GM12875 (cell line): ENCODE data around the gene VPS41.

ENCODE experiments used
- H3K4me3 ChIP-seq: one replicate; pipeline ENCODE4 v1.5.1; 2011; ENCODE audit warnings: low read depth, low read length, control low read depth
- TF ChIP-seq, protein P1 (sequence below): IDR thresholded peaks from 2 replicates; pipeline ENCODE4 v1.5.1; 2011; ENCODE audit warnings: low read depth, mild to moderate bottlenecking, control low read depth, inconsistent platforms, low read length, moderate library complexity, borderline replicate concordance; ENCODE audit not compliant: insufficient read depth

VPS41 gene

DNA sequence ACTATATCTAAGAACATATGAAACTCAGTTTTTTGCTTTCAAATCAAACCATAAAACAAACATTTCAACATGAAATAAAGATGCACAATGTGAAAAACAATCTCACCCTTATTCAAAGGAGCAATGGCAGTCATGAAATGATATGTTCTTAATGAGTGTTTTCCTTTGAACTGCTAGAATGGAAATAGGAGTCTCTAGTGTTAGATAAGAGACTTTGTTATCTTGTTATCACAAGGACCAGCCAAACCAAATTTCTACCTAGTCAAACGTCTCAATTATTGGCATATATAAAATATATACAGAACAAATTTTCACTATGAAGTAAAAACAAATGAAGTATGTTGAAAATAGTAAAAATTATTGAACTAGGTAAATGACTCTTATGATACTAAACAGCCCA is 1.2 kb downstream of the VPS41 start:
- no peak overlapping the region for H3K4me3 ChIP-seq
- TF ChIP-seq, protein P1, sequence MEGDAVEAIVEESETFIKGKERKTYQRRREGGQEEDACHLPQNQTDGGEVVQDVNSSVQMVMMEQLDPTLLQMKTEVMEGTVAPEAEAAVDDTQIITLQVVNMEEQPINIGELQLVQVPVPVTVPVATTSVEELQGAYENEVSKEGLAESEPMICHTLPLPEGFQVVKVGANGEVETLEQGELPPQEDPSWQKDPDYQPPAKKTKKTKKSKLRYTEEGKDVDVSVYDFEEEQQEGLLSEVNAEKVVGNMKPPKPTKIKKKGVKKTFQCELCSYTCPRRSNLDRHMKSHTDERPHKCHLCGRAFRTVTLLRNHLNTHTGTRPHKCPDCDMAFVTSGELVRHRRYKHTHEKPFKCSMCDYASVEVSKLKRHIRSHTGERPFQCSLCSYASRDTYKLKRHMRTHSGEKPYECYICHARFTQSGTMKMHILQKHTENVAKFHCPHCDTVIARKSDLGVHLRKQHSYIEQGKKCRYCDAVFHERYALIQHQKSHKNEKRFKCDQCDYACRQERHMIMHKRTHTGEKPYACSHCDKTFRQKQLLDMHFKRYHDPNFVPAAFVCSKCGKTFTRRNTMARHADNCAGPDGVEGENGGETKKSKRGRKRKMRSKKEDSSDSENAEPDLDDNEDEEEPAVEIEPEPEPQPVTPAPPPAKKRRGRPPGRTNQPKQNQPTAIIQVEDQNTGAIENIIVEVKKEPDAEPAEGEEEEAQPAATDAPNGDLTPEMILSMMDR, result no peak

DNA sequence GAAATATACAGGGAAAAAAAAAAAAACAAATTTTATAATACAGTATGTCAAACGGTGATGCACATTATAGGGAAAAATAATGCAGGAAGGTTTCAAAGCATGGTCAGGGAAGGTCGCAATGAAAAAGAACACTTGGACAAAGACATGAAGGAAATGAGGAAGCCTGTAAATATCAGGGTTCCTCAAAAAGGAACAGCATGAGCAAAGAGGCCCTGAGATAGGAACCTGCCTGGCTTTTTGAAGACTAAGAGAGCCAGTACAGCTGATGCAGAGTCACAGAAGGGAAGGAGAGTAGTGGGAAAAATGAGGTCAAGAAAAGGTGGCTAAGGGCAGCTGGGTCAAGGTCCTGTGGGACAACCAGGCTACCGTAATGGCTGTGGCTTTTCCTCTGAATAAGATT is 1.9 kb downstream of the VPS41 start:
- TF ChIP-seq, protein P1, result no peak

GRCh38 chr7:38905056-38905759 is 3.8 kb downstream of the VPS41 start:
- TF ChIP-seq, protein P1, result no peak
- no peak overlapping the region for H3K4me3 ChIP-seq

More for the DNA sequence above, 1.9 kb downstream of the VPS41 start:
- no peak overlapping the region for H3K4me3 ChIP-seq

- TF ChIP-seq, protein P1, result no peak
- H3K4me3 ChIP-seq, result no peak overlapping the region
Observed at GRCh38 chr7:38903057-38903456, 5.9 kb downstream of the VPS41 start.

DNA sequence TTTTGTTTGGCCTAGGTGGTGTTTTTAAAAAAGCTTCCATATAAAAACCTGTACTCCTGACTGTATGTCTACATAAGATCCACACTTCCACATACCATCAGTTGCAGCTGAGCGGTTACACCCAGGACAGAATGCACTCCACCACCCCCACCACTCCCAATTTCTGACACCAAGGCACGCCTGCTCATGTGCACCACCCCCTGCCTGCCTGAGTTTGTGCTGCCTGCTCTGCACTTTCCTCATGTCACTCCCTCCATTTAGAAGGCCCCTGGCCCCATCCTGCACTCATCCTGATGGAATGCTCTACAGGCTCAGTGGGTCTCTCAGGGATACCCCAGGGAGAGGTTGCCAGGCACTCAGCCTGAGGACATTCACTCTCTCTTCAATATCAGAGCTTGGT is 6.5 kb downstream of the VPS41 start:
- no peak overlapping the region for H3K4me3 ChIP-seq
- TF ChIP-seq, protein P1, result no peak

- TF ChIP-seq, protein P1, result no peak
Observed at GRCh38 chr7:38893061-38893460, 15.9 kb downstream of the VPS41 start.

DNA sequence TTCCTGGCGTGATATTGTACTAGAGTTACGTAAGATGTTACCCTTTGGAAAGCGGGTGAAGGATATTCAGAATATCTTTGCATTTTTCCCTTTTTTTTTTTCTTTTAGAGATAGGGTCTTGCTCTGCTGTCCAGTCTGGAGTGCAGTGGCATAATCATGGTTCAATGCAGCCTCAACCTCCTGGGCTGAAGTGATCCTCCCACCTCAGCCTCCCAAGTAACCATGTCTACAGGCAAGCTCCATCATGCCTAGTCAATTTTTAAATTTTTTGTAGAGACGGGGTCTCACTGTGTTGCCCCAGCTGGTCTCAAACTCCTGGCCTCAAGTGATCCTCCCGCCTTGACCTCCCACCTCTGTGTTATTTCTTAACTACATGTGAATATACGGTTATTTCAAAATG is 18.4 kb downstream of the VPS41 start:
- H3K4me3 ChIP-seq, result no peak overlapping the region
- TF ChIP-seq, protein P1, result no peak

More at GRCh38 chr7:38893061-38893460, 15.9 kb downstream of the VPS41 start:
- no peak overlapping the region for H3K4me3 ChIP-seq
